Mesendoderm (in vitro differentiated cells): ENCODE results near the gene LCNL1.

Experiments used
- DNase-seq: peaks from one replicate; pipeline ENCODE4 v3.0.0; 2013
- H2AK5ac ChIP-seq: 2 replicates; pipeline ENCODE4 v1.6.1; 2013; ENCODE audit warnings: low read length, inconsistent platforms
- H2BK120ac ChIP-seq: 2 replicates; pipeline ENCODE4 v1.6.1; 2013; ENCODE audit warnings: low read depth, mild to moderate bottlenecking, low read length, moderate library complexity, mixed read lengths
- H2BK15ac ChIP-seq: replicated peaks from 2 replicates; pipeline ENCODE4 v1.6.1; 2013; ENCODE audit warnings: low read depth, mild to moderate bottlenecking, moderate library complexity
- H2BK5ac ChIP-seq: 2 replicates; pipeline ENCODE4 v1.6.1; 2013; ENCODE audit warnings: low read length, inconsistent platforms
- H3K18ac ChIP-seq: 2 replicates; pipeline ENCODE4 v1.6.1; 2013; ENCODE audit warnings: mild to moderate bottlenecking, low read length, mixed read lengths
- H3K23ac ChIP-seq: one replicate; pipeline ENCODE4 v1.6.1; 2013; ENCODE audit warnings: low read length
- H3K27ac ChIP-seq: 2 replicates; pipeline ENCODE4 v1.5.1; 2013; ENCODE audit warnings: low read depth, mild to moderate bottlenecking, inconsistent platforms, low read length, moderate library complexity
- H3K27me3 ChIP-seq: 2 replicates; pipeline ENCODE4 v1.6.1; 2013; ENCODE audit warnings: low read length, control low read depth, mild to moderate bottlenecking, inconsistent platforms; ENCODE audit not compliant: insufficient read depth, poor library complexity
- H3K36me3 ChIP-seq: 2 replicates; pipeline ENCODE4 v1.6.1; 2013; ENCODE audit warnings: low read length, inconsistent platforms; ENCODE audit not compliant: control insufficient read depth, insufficient read depth
- H3K4ac ChIP-seq: one replicate; pipeline ENCODE4 v1.6.1; 2013; ENCODE audit warnings: low read depth, mild to moderate bottlenecking, low read length, moderate library complexity
- H3K4me1 ChIP-seq: 2 replicates; pipeline ENCODE4 v1.6.1; 2013; ENCODE audit warnings: low read depth, low read length, inconsistent platforms; ENCODE audit not compliant: control insufficient read depth
- H3K4me2 ChIP-seq: 2 replicates; pipeline ENCODE4 v1.6.1; 2013; ENCODE audit warnings: low read length
- H3K4me3 ChIP-seq: 2 replicates; pipeline ENCODE4 v1.5.1; 2013; ENCODE audit warnings: mild to moderate bottlenecking, low read length
- H3K56ac ChIP-seq: one replicate; pipeline ENCODE4 v1.6.1; 2013; ENCODE audit warnings: low read length
- H3K79me1 ChIP-seq: 2 replicates; pipeline ENCODE4 v1.6.1; 2013; ENCODE audit warnings: low read length, inconsistent platforms
- H3K79me2 ChIP-seq: 2 replicates; pipeline ENCODE4 v1.6.1; 2013; ENCODE audit warnings: mild to moderate bottlenecking, low read length; ENCODE audit not compliant: control insufficient read depth, insufficient read depth
- H3K9ac ChIP-seq: 2 replicates; pipeline ENCODE4 v1.6.1; 2013; ENCODE audit warnings: low read length, inconsistent platforms
- H4K5ac ChIP-seq: one replicate; pipeline ENCODE4 v1.6.1; 2013; ENCODE audit warnings: low read length
- H4K8ac ChIP-seq: one replicate; pipeline ENCODE4 v1.6.1; 2013; ENCODE audit warnings: low read depth, mild to moderate bottlenecking, control low read depth, low read length, moderate library complexity
- WGBS: extraction: QIAGEN DNeasy Blood & Tissue Kit; methylation state at CpG from one replicate; pipeline ENCODE4 v1.1.7; 2013; ENCODE audit warnings: low lambda C conversion rate, missing lambda C conversion rate; ENCODE audit not compliant: insufficient coverage; ENCODE audit errors: extremely low coverage; 5-methylcytosine and 5-hydroxymethylcytosine counted together

LCNL1 gene

DNA sequence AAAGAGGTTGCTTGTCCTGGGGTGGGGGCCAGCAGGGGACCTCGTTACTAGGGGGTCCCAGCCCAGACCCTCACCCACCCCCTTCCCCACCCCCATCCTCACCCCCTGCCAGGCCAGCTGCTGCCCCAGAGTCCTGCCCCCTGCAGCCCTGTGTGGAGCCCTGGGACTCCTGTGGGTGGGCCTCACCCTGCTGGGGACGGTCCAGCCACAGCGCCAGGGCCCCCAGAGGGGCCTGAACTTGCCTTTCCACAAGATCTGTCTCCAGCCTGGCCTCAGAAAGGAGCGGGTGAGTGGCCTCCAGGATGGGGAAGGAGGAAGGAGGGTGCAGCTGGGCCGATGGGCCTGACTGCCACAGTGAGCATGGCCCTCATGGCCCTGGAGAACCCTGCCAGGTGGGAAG lies 13.0 kb upstream of the LCNL1 start:
- Histone ChIP-seq H2BK120ac (no peak overlapping the region), H3K4me3 (no peak overlapping the region), H2AK5ac (no peak overlapping the region), H3K4me1 (peaks cover 2% of the 10 kb centered on the region), H3K27me3 (no peaks in the 10 kb centered on the region), H3K23ac (no peak overlapping the region), H3K18ac (no peak overlapping the region), H4K8ac (no peak overlapping the region), H3K4ac (no peak overlapping the region), H3K56ac (no peak overlapping the region), H4K5ac (no peak overlapping the region), H3K79me2 (no peaks in the 10 kb centered on the region), H3K4me2 (no peak overlapping the region), H3K79me1 (no peaks in the 10 kb centered on the region), H3K9ac (no peak overlapping the region), H3K27ac (no peak overlapping the region), H3K36me3 (no peaks in the 10 kb centered on the region), H2BK15ac (no peak overlapping the region), H2BK5ac (no peak overlapping the region)
- no CpG with 5 or more reads among the region's 5 CpGs for WGBS
- DNase-seq = no peak

DNA sequence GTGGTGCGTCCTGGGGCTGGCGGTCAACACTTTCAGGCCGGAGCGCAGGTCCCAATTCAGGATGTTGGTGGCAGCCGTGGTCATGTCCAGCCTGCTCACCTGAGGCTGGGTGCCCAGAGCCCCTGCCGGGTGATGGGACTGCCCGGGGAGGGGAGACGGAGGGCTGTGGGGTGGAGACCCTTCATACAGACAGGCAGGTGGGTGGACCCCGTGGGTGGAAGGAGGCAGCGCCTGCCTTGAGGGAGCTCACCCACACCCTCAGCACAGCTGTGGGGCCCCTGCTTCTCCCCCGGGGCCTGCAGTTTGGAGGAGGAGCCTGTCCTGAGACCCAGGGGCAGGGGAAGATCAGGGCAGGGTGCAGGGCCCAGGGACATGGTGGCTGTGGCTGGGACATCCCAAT lies 12.4 kb upstream of the LCNL1 start:
- no peak overlapping the region for H3K4me3 ChIP-seq
- peaks cover 2% of the 10 kb centered on the region for H3K4me1 ChIP-seq
- no peak overlapping the region for H3K18ac ChIP-seq
- no peak overlapping the region for H2BK15ac ChIP-seq
- H2BK5ac ChIP-seq = no peak overlapping the region
- H3K9ac ChIP-seq = no peak overlapping the region
- no peak overlapping the region for H3K23ac ChIP-seq
- H3K36me3 ChIP-seq = no peaks in the 10 kb centered on the region
- H2BK120ac ChIP-seq = no peak overlapping the region
- H3K79me1 ChIP-seq = no peaks in the 10 kb centered on the region
- H3K56ac ChIP-seq = no peak overlapping the region
- H4K5ac ChIP-seq = no peak overlapping the region
- H4K8ac ChIP-seq = no peak overlapping the region
- no peak overlapping the region for H3K4ac ChIP-seq
- no peaks in the 10 kb centered on the region for H3K27me3 ChIP-seq
- no peaks in the 10 kb centered on the region for H3K79me2 ChIP-seq
- no CpG with 5 or more reads among the region's 11 CpGs for WGBS
- H3K4me2 ChIP-seq = no peak overlapping the region
- H2AK5ac ChIP-seq = no peak overlapping the region
- DNase-seq = no peak
- H3K27ac ChIP-seq = no peak overlapping the region

DNA sequence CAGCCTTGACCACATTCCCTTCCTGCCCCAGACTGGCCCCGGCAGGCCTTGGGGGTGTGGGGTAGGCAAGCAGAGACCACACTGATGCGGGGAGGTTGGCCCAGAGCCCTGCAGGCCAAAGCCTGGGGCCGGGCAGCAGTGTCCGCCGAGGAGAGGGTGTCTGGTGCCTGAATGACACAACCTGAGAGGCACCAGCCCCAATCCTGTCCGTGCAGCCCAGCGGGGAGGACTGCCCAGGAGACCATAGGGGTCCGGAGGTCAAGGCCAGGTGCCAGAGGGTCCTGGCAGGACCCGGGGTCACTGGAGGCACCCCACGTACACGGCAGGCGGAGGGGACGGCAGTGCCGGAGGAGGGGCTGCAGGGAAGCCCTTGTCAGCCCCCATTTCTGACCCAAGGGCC lies 11.0 kb upstream of the LCNL1 start:
- H2BK5ac ChIP-seq = no peak overlapping the region
- H2BK15ac ChIP-seq = no peak overlapping the region
- no peak overlapping the region for H4K5ac ChIP-seq
- no peak overlapping the region for H3K27ac ChIP-seq
- H3K4ac ChIP-seq = no peak overlapping the region
- DNase-seq = no peak
- no peak overlapping the region for H3K18ac ChIP-seq
- WGBS = no CpG with 5 or more reads among the region's 14 CpGs
- no peaks in the 10 kb centered on the region for H3K79me2 ChIP-seq
- H2AK5ac ChIP-seq = no peak overlapping the region
- no peaks in the 10 kb centered on the region for H3K36me3 ChIP-seq
- H3K4me1 ChIP-seq = no peaks in the 10 kb centered on the region
- no peak overlapping the region for H2BK120ac ChIP-seq
- no peak overlapping the region for H3K9ac ChIP-seq
- H3K4me3 ChIP-seq = no peak overlapping the region
- H4K8ac ChIP-seq = no peak overlapping the region
- H3K56ac ChIP-seq = no peak overlapping the region
- no peaks in the 10 kb centered on the region for H3K27me3 ChIP-seq
- no peak overlapping the region for H3K4me2 ChIP-seq
- H3K23ac ChIP-seq = no peak overlapping the region
- no peaks in the 10 kb centered on the region for H3K79me1 ChIP-seq

DNA sequence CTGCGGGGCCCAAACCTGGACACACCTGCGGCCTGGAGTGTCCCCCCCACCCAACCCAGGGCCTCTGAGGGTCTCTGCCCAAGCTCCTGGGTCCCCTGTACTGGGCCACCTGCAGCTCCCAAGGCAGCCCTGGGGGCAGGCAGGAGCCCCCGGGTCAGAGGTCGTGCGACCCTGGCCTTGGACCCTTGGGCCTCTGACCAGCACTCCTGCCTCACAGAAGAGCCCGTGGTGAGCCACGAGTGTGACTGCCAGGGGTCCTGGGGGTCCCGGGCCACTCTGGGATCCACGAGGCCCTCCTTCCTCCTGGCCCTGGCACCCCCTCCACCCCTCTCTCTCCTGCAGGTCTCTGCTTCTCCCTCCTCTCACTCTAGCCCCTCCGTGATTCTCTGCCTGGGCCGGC lies 10.5 kb upstream of the LCNL1 start:
- H3K27me3 ChIP-seq = no peaks in the 10 kb centered on the region
- no peak overlapping the region for H3K18ac ChIP-seq
- H4K8ac ChIP-seq = no peak overlapping the region
- H2BK120ac ChIP-seq = no peak overlapping the region
- H2BK15ac ChIP-seq = no peak overlapping the region
- H3K56ac ChIP-seq = no peak overlapping the region
- no peak for DNase-seq
- H3K4me2 ChIP-seq = no peak overlapping the region
- no peak overlapping the region for H3K23ac ChIP-seq
- H2AK5ac ChIP-seq = no peak overlapping the region
- no peak overlapping the region for H3K27ac ChIP-seq
- no peaks in the 10 kb centered on the region for H3K79me1 ChIP-seq
- WGBS = no CpG with 5 or more reads among the region's 11 CpGs
- no peak overlapping the region for H3K9ac ChIP-seq
- H3K4me1 ChIP-seq = no peaks in the 10 kb centered on the region
- H3K79me2 ChIP-seq = no peaks in the 10 kb centered on the region
- H3K36me3 ChIP-seq = no peaks in the 10 kb centered on the region
- H2BK5ac ChIP-seq = no peak overlapping the region
- no peak overlapping the region for H3K4me3 ChIP-seq
- H4K5ac ChIP-seq = no peak overlapping the region
- no peak overlapping the region for H3K4ac ChIP-seq

DNA sequence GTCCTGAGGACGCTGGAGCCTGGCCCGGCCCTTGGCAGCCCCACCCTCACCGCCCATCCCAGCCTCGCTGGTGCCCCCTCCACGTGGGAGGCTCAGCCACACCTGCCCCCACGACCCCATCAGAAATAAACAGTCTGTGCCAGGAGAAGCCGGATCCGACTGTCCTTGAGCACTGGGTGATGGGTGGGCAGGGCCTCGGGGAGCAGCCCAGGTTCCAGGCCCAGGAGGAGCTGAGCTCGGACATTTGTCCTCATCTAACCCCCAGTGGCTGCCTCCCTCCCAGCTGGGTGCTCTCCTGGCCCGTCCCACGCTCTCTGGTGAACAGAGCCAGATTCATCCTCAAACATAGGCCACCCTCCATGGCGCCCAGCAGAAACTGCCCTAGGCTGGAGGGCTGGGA lies 10.1 kb upstream of the LCNL1 start:
- no CpG with 5 or more reads among the region's 13 CpGs for WGBS
- no peaks in the 10 kb centered on the region for H3K4me1 ChIP-seq
- DNase-seq = no peak

More for the DNA sequence above, 10.1 kb upstream of the LCNL1 start:
- Histone ChIP-seq H4K8ac (no peak overlapping the region), H3K4me3 (no peak overlapping the region), H2BK120ac (no peak overlapping the region), H3K79me1 (no peaks in the 10 kb centered on the region), H3K56ac (no peak overlapping the region), H3K18ac (no peak overlapping the region), H2AK5ac (no peak overlapping the region), H3K23ac (no peak overlapping the region), H3K79me2 (no peaks in the 10 kb centered on the region), H3K9ac (no peak overlapping the region), H2BK15ac (no peak overlapping the region), H3K4ac (no peak overlapping the region), H4K5ac (no peak overlapping the region), H3K4me2 (no peak overlapping the region), H3K27ac (no peak overlapping the region), H3K36me3 (no peaks in the 10 kb centered on the region), H3K27me3 (no peaks in the 10 kb centered on the region), H2BK5ac (no peak overlapping the region)
